Astrocyte of the spinal cord (primary cell): ENCODE measurements around the gene CDC42BPB.

Source experiments
- DNase-seq: peaks from one replicate; pipeline ENCODE4 v3.0.0; 2011; ENCODE audit warnings: low read depth, low spot score
- H3K4me3 ChIP-seq: 2 replicates; pipeline ENCODE4 v1.5.1; 2011; ENCODE audit warnings: low read depth, mild to moderate bottlenecking, low read length, moderate library complexity
- CTCF ChIP-seq: IDR thresholded peaks from 2 replicates; pipeline ENCODE4 v1.5.1; 2012; ENCODE audit warnings: low read depth, mild to moderate bottlenecking, low read length, inconsistent platforms
- in situ Hi-C: cut with HindIII; loops from 2 replicates; pipeline ENCODE4 v1.10.0; 2017; ENCODE audit warnings: low sequenced_read_pairs

Gene CDC42BPB

GRCh38 chr14:102939820-102940561 lies 117.4 kb downstream of the CDC42BPB start:
- in situ Hi-C loops = no loop called here
- TF ChIP-seq CTCF = no peak
- H3K4me3 ChIP-seq = no peak overlapping the region
- DNase-seq = no peak

GRCh38 chr14:102939329-102939728 lies 118.0 kb downstream of the CDC42BPB start:
- in situ Hi-C loops = no loop called here
- no peak for TF ChIP-seq CTCF
- H3K4me3 ChIP-seq = no peak overlapping the region
- DNase-seq = no peak

GRCh38 chr14:102938191-102938590 lies 119.2 kb downstream of the CDC42BPB start:
- H3K4me3 ChIP-seq = no peak overlapping the region
- DNase-seq = no peak
- in situ Hi-C loops = no loop called here
- TF ChIP-seq CTCF = no peak

- in situ Hi-C loops = no loop called here
- DNase-seq = no peak
- no peak for TF ChIP-seq CTCF
Observed at GRCh38 chr14:102937331-102938175, 119.8 kb downstream of the CDC42BPB start.

GRCh38 chr14:102935756-102936155 lies 121.6 kb downstream of the CDC42BPB start:
- TF ChIP-seq CTCF = no peak
- H3K4me3 ChIP-seq = no peak overlapping the region
- in situ Hi-C loops = no loop called here
- DNase-seq = no peak

More at GRCh38 chr14:102937331-102938175, 119.8 kb downstream of the CDC42BPB start:
- no peak overlapping the region for H3K4me3 ChIP-seq

- no peak overlapping the region for H3K4me3 ChIP-seq
- in situ Hi-C loops = no loop called here
- TF ChIP-seq CTCF = no peak
- DNase-seq = no peak
Observed at GRCh38 chr14:102933618-102934231, 123.6 kb downstream of the CDC42BPB start.
